Measurements from ENCODE around the gene THADA.

THADA gene

GRCh38 chr2:43331422-43331821, 264.4 kb downstream of the THADA start:
- no peaks in the 10 kb centered on the region for H3K27me3 ChIP-seq (ENCODE audit: insufficient read depth, low read length)
- H3F3A ChIP-seq (ENCODE audit: insufficient read depth, low read length): no peaks in the 10 kb centered on the region
- no peaks in the 10 kb centered on the region for H4K20me1 ChIP-seq (ENCODE audit: insufficient read depth, low read length)
- no peak overlapping the region for H3K27ac ChIP-seq (ENCODE audit: low read depth, low read length, poor library complexity, severe bottlenecking)
- no peak overlapping the region for H3K4me2 ChIP-seq (ENCODE audit: low read length)
- no peak for TF ChIP-seq CTCF (IDR thresholded peaks at IDR 0.05; ENCODE audit: low read length)
- no peak for TF ChIP-seq EZH2 (IDR thresholded peaks at IDR 0.05; ENCODE audit: borderline replicate concordance, low read length)
- H3K9ac ChIP-seq (ENCODE audit: low read length): no peak overlapping the region
- no peaks in the 10 kb centered on the region for H3K9me2 ChIP-seq (ENCODE audit: low read depth, low read length)
- no peaks in the 10 kb centered on the region for H3K79me2 ChIP-seq (ENCODE audit: insufficient read depth, low read length)
- H3K9me3 ChIP-seq (ENCODE audit: low read length): no peaks in the 10 kb centered on the region
- no peak overlapping the region for H3K4me3 ChIP-seq (ENCODE audit: low read depth, low read length, poor library complexity, severe bottlenecking)
- no peaks in the 10 kb centered on the region for H3K4me1 ChIP-seq (ENCODE audit: insufficient read depth, low read length, severe bottlenecking)
- no peak overlapping the region for H2AFZ ChIP-seq (ENCODE audit: low read length)
- H3K36me3 ChIP-seq (ENCODE audit: insufficient read depth, low read length): no peaks in the 10 kb centered on the region

- H3K9me3 ChIP-seq (ENCODE audit: low read length): no peaks in the 10 kb centered on the region
- H3K27ac ChIP-seq (ENCODE audit: low read depth, low read length, poor library complexity, severe bottlenecking): no peak overlapping the region
- no peaks in the 10 kb centered on the region for H3K27me3 ChIP-seq (ENCODE audit: insufficient read depth, low read length)
- H3K4me1 ChIP-seq (ENCODE audit: insufficient read depth, low read length, severe bottlenecking): no peaks in the 10 kb centered on the region
- no peaks in the 10 kb centered on the region for H3K79me2 ChIP-seq (ENCODE audit: insufficient read depth, low read length)
- TF ChIP-seq CTCF (IDR thresholded peaks at IDR 0.05; ENCODE audit: low read length) (no peak), EZH2 (IDR thresholded peaks at IDR 0.05; ENCODE audit: borderline replicate concordance, low read length) (no peak)
- no peaks in the 10 kb centered on the region for H3F3A ChIP-seq (ENCODE audit: insufficient read depth, low read length)
- H3K4me3 ChIP-seq (ENCODE audit: low read depth, low read length, poor library complexity, severe bottlenecking): no peak overlapping the region
- H3K4me2 ChIP-seq (ENCODE audit: low read length): no peak overlapping the region
- no peaks in the 10 kb centered on the region for H4K20me1 ChIP-seq (ENCODE audit: insufficient read depth, low read length)
- no peak overlapping the region for H3K9ac ChIP-seq (ENCODE audit: low read length)
- H2AFZ ChIP-seq (ENCODE audit: low read length): no peak overlapping the region
- no peaks in the 10 kb centered on the region for H3K9me2 ChIP-seq (ENCODE audit: low read depth, low read length)
- H3K36me3 ChIP-seq (ENCODE audit: insufficient read depth, low read length): no peaks in the 10 kb centered on the region
Observed at GRCh38 chr2:43329637-43330036, 266.2 kb downstream of the THADA start.

GRCh38 chr2:43328832-43329231, 267.0 kb downstream of the THADA start:
- Histone ChIP-seq H3K9ac (ENCODE audit: low read length) (no peak overlapping the region), H3F3A (ENCODE audit: insufficient read depth, low read length) (no peaks in the 10 kb centered on the region), H3K4me1 (ENCODE audit: insufficient read depth, low read length, severe bottlenecking) (no peaks in the 10 kb centered on the region), H3K36me3 (ENCODE audit: insufficient read depth, low read length) (no peaks in the 10 kb centered on the region), H3K9me2 (ENCODE audit: low read depth, low read length) (no peaks in the 10 kb centered on the region), H3K9me3 (ENCODE audit: low read length) (no peaks in the 10 kb centered on the region), H3K4me2 (ENCODE audit: low read length) (no peak overlapping the region), H3K4me3 (ENCODE audit: low read depth, low read length, poor library complexity, severe bottlenecking) (no peak overlapping the region), H3K79me2 (ENCODE audit: insufficient read depth, low read length) (no peaks in the 10 kb centered on the region), H3K27me3 (ENCODE audit: insufficient read depth, low read length) (no peaks in the 10 kb centered on the region), H4K20me1 (ENCODE audit: insufficient read depth, low read length) (no peaks in the 10 kb centered on the region), H2AFZ (ENCODE audit: low read length) (no peak overlapping the region), H3K27ac (ENCODE audit: low read depth, low read length, poor library complexity, severe bottlenecking) (no peak overlapping the region)
- TF ChIP-seq EZH2 (IDR thresholded peaks at IDR 0.05; ENCODE audit: borderline replicate concordance, low read length) (no peak), CTCF (IDR thresholded peaks at IDR 0.05; ENCODE audit: low read length) (no peak)
